Epithelial cell of proximal tubule (primary cell): ENCODE data around the gene KANSL3. TPM values are rescaled to one million over a fixed set of nuclear protein-coding genes. Genes with fewer than 3 reads are reported as not detected.
"Not testable (repeated sequence)": the region's sequence is repeated elsewhere in the genome, so short reads cannot be mapped to it uniquely, and the experiment has no call there.

ENCODE experiments used
- DNase-seq: peaks from one replicate; pipeline ENCODE4 v3.0.0-alpha.2; 2011; ENCODE audit warnings: low read depth
- H3K4me3 ChIP-seq: 2 replicates; pipeline ENCODE4 v1.5.1; 2011; ENCODE audit warnings: low read depth, mild to moderate bottlenecking, low read length
- total RNA-seq: library from RNA; depleted of rRNA; stranded (reverse); fragments of >200 nt; gene quantifications from 2 replicates; pipeline ENCODE4 v1.2.3, GENCODE V29; 2015
- TF ChIP-seq, protein P1 (sequence below): conservative IDR thresholded peaks from 2 replicates; pipeline ENCODE4 v1.5.1; 2012; ENCODE audit warnings: low read depth, mild to moderate bottlenecking, low read length

Gene KANSL3
- total RNA-seq, 1 donor from 2014 or later, result 24.0 TPM

DNA sequence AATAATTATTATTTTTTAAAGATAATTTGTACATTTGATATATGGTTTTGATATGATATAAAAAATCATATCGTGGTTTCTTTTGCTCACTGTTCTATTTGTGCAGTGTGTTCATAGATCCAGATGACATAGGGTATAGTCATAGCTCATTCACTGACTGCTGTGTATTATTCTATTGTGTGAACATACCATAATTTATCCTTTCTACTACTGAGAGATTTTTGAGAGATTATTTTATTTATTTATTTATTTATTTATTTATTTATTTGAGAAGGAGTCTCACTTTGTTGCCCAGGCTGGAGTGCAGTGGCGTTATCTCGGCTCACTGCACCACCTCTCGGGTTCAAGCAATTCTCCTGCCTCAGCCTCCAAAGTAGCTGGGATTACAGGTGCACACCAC, 43.4 kb upstream of the KANSL3 start:
- no peak for DNase-seq
- TF ChIP-seq, protein P1, sequence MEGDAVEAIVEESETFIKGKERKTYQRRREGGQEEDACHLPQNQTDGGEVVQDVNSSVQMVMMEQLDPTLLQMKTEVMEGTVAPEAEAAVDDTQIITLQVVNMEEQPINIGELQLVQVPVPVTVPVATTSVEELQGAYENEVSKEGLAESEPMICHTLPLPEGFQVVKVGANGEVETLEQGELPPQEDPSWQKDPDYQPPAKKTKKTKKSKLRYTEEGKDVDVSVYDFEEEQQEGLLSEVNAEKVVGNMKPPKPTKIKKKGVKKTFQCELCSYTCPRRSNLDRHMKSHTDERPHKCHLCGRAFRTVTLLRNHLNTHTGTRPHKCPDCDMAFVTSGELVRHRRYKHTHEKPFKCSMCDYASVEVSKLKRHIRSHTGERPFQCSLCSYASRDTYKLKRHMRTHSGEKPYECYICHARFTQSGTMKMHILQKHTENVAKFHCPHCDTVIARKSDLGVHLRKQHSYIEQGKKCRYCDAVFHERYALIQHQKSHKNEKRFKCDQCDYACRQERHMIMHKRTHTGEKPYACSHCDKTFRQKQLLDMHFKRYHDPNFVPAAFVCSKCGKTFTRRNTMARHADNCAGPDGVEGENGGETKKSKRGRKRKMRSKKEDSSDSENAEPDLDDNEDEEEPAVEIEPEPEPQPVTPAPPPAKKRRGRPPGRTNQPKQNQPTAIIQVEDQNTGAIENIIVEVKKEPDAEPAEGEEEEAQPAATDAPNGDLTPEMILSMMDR, result no peak
- H3K4me3 ChIP-seq, result no peak overlapping the region

DNA sequence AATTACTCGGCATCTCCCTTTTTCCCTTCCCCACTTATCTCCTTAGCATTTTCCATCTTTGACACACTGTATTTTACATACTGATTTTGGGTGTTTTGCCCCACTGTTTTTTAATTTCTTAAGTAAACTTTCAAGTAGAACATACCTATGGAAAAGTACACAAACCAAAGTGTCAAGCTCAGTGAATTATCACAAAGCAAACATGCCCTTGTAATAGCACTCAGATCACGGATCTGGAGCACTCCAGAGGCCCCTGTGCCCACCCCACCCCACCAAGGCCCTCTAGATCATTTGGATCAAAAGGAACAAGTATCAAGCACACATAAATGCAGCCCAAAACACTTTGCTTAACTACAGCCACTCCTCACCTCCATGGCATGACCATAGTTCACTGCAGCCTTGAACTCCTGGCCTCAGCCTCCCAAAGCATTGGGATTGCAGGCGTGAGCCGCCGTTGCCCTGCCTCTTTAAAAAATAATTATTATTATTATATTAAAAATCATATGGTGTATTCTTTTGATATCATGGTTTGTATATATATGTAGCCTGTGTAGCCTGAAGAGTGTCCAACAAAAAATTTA, 42.5 kb upstream of the KANSL3 start:
- TF ChIP-seq, protein P1, result no peak
- H3K4me3 ChIP-seq, result no peak overlapping the region
- DNase-seq, result no peak

DNA sequence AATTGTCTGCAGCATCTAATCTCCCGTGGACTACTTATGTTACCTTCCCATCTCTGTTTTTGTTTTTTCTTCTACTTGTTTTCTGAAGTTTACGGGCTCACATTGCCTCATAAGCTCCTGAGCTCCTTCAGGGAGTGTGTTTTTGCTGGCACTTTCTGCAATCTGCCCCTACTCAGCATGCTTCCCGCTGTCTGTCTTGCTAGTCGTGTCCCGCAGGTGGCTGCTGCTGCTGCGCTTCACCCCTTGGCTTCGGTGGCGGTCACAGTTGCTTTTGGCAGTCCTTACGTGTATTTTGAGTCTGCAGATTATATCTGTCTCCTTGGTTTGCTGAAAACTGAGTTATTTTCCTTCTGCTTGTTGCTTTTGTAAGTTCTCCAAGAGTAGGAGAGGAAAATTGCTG, 41.7 kb upstream of the KANSL3 start:
- no peak for DNase-seq
- H3K4me3 ChIP-seq, result no peak overlapping the region
- TF ChIP-seq, protein P1, result no peak

DNA sequence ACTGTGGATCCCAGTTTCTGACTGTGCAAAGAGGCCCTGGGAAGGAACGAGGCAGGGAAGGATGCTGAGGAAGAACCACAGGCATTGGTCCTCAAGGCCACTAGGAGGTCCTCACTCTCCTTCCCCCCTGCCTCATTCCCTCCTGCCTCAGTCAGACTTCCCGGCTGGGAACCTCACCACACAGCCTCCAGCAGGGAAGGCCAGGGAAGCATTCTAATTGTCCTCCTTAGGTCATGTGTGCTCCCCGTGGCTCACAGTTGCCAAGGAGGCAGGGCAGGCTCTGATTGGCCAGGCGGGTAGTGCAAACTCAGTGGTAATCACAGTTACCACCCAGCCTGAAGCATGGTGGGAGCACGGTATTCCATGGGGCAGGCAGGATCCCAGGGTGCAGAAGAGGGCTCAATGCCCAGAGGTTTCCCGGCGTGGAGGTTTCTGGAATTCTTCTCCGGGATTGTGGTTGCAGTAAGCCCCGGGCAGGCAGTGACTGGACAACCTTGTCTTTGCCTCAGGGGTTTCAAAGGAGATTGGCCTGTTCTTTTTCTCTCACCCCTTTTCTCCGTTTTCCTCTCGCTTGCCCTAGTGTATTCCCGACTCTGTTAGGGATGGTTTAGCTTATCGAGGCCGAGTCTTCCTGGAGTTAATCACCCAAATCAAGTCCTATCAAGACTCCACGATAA, 31.6 kb upstream of the KANSL3 start:
- DNase-seq, result no peak
- TF ChIP-seq, protein P1, result no peak
- no peak overlapping the region for H3K4me3 ChIP-seq

DNA sequence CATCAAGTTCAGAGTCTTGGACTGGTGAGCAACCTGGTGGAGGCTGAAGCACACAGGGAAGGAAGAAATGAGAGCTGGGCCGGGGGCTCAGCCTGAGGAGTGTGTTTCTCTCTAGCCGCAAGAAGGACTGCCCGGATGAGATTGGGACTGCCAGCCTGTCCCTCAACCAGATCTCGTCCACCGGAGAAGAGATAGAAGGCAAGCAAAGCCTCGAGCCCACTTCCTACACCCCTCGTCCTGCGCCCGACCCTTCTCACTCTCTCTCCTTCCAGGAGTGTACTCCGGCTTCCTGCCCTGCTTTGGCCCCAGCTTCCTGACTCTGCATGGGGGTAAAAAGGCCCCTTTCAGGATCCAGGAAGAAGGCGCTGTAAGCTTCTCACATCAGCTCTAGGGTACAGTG, 30.7 kb upstream of the KANSL3 start:
- DNase-seq, result no peak
- TF ChIP-seq, protein P1, result no peak
- H3K4me3 ChIP-seq, result no peak overlapping the region

DNA sequence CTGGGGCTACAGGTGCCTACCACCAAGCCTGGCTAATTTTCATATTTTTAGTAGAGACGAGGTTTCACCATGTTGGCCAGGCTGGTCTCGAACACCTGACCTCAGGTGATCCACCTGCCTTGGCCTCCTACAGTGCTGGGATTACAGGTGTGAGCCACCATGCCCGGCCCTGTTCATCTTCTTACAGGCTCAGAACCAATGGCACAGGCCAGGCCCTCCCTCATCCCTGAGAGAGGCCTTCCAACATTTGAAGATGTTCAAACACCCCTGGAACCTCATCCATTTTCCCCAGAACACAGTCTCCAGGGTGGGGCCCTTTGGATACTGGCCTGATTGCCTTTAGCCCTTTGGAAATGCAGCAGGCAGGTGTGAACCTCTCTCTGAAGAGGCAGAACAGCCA, 27.6 kb upstream of the KANSL3 start:
- DNase-seq, H3K4me3 ChIP-seq: not testable (repeated sequence)

DNA sequence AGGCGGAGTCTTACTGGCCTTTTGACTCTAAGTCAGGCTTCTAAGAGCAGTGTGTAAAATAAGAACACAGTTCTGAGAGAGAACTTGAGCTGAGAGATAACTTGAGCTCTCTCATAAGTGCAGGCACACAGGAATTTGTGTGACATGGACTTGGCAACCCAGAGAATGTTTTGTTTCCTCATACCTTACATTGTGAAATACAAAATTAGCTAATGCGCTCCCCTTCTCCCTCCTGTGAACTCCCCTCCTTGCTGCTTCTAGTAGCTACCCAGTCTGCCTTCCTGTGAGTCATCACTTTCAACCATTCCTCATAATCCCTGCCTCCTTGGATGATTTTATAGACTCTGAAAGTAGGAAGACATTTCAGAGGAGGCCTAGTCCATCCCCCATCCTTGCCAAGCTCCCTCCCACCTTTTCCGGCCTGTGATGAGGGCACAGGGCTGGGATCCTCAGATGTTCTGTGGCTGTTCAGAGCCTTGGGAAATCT, 27.0 kb upstream of the KANSL3 start:
- TF ChIP-seq, protein P1, result no peak
- peak; percentile 97 for DNase-seq
- H3K4me3 ChIP-seq, result no peak overlapping the region
